Psoas muscle (tissue), 8 donors: Measurements from ENCODE around the gene ZBTB46. TPM values are rescaled to one million over a fixed set of nuclear protein-coding genes. Genes with fewer than 3 reads are reported as not detected.

ENCODE experiments used
- ATAC-seq, 4 donors: fragments of 200-7000 bp; cut with Tn5 transposase; one replicate each; pipeline ENCODE4 v1.9.1; 2020; ENCODE audit warnings: moderate library complexity in 3 of 4, mild to moderate bottlenecking in 2 of 4
- DNase-seq, 2 donors: peaks; one replicate each; pipeline ENCODE4 v3.0.0-alpha.2; 2020
- H3K27ac ChIP-seq: fragments of 200-600 bp; one replicate; pipeline ENCODE4 v1.8.0; 2022
- H3K27me3 ChIP-seq, 3 donors: fragments of 200-600 bp in 1 of 3; one replicate each; pipeline versions ENCODE4 v1.6.1 to v1.8.0; 2013 to 2022; ENCODE audit warnings: low read length in 2 of 3, mild to moderate bottlenecking in 2 of 3, moderate library complexity in 1 of 3; ENCODE audit not compliant: insufficient read depth in 3 of 3
- H3K36me3 ChIP-seq, 2 donors: fragments of 200-600 bp in 1 of 2; one replicate each; pipeline versions ENCODE4 v1.6.1 to v1.8.0; 2013 to 2022; ENCODE audit warnings: low read depth in 1 of 2, mild to moderate bottlenecking in 1 of 2, moderate library complexity in 1 of 2; ENCODE audit not compliant: insufficient read depth in 1 of 2
- H3K4me1 ChIP-seq: fragments of 200-600 bp; one replicate; pipeline ENCODE4 v1.8.0; 2022
- H3K4me3 ChIP-seq: fragments of 200-600 bp; one replicate; pipeline ENCODE4 v1.8.0; 2022; ENCODE audit warnings: mild to moderate bottlenecking
- H3K9me3 ChIP-seq: fragments of 200-600 bp; one replicate; pipeline ENCODE4 v1.8.0; 2022
- WGBS, 3 donors: extraction: QIAGEN DNeasy Blood & Tissue Kit; methylation state at CpG; one replicate each; pipeline versions ENCODE4 v1.1.6 to v1.1.7; 2013; 5-methylcytosine and 5-hydroxymethylcytosine counted together
- intact Hi-C, 2 donors: fragments of 100-400 bp; cut with DNase I; formaldehyde crosslinking; loops; one replicate each; pipeline versions ENCODE4 v1.11.0 to v1.14.2; 2022
- polyA plus RNA-seq, 3 donors: library from polyadenylated mRNA; stranded (reverse); fragments of 200-250 nt; gene quantifications; one replicate each; pipeline ENCODE4 v1.2.3, GENCODE V29; 2013
- total RNA-seq, 4 donors: library from RNA; stranded (reverse); fragmentation: NEBNext Ultra II Directional in 2 of 4; extraction: Animal tissue kit (Norgen Biotek cat#: 25700) in 2 of 4; gene quantifications; one replicate each; pipeline versions ENCODE4 v1.2.1 to v1.2.4, GENCODE V29; 2021 to 2023
- TF ChIP-seq, protein P1 (sequence below): fragments of 200-600 bp; IDR thresholded peaks from one replicate; pipeline ENCODE4 v1.8.0; 2022; ENCODE audit warnings: antibody characterized with exemption
- donor health status: healthy with polysubstance abuse.
- donor health status: DM: no; HTN: no; CAD: no; lungs with moderate emphysema.
- donor health status: Bipolar disorder and iron deficiency.
- donor health status: healthy.
- donor health status: DM: yes; HTN: yes; CAD: no.
- donor health status: DM: no; HTN: no; CAD: no.
- donor health status: DM: no; HTN: no; CAD: no.
- donor health status: DM: yes; HTN: yes; CAD: no.

Gene ZBTB46
- total and polyA plus RNA-seq, 7 donors = 1.3 to 6.4 (median 4.5) TPM

DNA sequence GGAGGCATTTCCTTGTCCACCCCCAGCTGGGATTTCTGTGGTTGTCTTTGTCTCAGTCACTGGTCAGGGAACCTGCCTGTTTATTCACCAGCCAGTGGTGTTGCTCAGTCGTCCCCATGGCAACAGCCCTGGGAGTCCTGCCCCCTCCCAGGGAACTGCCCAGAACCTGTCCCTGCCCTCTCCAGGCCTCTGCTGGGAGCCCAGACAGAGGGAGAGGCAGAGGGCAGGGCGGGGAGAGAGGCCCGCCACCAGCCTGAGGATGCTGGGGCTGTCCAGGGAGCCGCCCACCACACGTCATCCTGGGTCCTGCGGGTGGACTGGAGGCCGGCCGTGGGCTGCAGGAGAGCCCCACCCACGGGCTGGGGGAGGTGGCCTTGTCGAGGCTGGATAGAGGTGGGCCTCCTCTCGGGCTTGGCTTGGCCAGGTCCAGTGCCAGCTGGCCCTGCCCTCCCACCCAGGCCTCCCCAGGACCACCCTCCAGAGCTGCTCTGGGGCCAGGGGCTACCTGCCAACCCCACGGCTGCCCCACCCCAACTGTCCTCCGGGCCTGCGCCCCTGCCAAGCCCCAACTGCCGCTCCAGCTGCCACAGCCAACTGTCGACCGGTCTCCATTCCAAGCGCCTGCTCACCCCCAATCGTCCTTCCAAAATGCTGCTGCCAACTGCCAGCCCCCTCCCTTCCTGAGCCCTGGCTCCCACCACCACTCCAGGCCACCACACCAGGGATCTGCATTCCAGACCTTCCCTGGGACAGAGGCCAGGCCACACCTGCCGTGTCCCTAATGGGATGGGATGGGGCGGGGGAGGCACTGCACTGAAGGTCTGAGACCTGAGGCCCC, 4.2 kb upstream of the ZBTB46 start:
- Histone ChIP-seq H3K36me3 (no peaks in the 10 kb centered on the region), H3K4me1 (peaks cover 6% of the 10 kb centered on the region), H3K27me3 (peaks cover 0 to 13% (median 0%) of the 10 kb centered on the region in 3 donors), H3K27ac (peak overlapping the region; percentile 2), H3K9me3 (no peaks in the 10 kb centered on the region), H3K4me3 (no peak overlapping the region)
- intact Hi-C loops = no loop called here
- DNase-seq (peak; percentile 87 to 91), ATAC-seq (peak; percentile 75 to 84 (median 82))
- TF ChIP-seq, protein P1, sequence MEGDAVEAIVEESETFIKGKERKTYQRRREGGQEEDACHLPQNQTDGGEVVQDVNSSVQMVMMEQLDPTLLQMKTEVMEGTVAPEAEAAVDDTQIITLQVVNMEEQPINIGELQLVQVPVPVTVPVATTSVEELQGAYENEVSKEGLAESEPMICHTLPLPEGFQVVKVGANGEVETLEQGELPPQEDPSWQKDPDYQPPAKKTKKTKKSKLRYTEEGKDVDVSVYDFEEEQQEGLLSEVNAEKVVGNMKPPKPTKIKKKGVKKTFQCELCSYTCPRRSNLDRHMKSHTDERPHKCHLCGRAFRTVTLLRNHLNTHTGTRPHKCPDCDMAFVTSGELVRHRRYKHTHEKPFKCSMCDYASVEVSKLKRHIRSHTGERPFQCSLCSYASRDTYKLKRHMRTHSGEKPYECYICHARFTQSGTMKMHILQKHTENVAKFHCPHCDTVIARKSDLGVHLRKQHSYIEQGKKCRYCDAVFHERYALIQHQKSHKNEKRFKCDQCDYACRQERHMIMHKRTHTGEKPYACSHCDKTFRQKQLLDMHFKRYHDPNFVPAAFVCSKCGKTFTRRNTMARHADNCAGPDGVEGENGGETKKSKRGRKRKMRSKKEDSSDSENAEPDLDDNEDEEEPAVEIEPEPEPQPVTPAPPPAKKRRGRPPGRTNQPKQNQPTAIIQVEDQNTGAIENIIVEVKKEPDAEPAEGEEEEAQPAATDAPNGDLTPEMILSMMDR = no peak
- 18 to 21% (median 21%) methylated on average over 11 to 21 of the region's 21 CpGs for WGBS, 3 donors

DNA sequence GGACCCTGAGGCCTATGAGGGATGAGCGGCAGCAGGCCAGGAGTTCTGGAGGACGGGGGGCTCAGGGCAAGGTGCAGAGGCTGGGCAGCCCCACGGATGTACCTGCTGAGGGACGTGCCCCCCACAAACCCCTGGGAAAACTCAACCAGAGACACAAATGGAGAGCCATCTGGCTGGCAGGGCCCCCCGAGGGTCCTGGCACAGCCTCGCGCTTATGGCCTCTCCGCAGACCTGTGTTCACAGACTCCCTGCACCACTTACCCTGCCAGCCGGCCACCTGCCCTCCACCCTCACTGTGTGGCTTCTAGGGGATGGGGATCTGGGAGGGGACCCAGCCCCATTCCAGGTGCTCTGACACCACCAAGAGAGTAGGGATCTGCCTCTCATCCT, 3.4 kb upstream of the ZBTB46 start:
- ATAC-seq (no peak), DNase-seq (no peak)
- Histone ChIP-seq H3K4me1 (peaks cover 12% of the 10 kb centered on the region), H3K4me3 (no peak overlapping the region), H3K27me3 (peaks cover 0 to 13% (median 0%) of the 10 kb centered on the region in 3 donors), H3K36me3 (no peaks in the 10 kb centered on the region), H3K27ac (no peak overlapping the region), H3K9me3 (no peaks in the 10 kb centered on the region)
- TF ChIP-seq, protein P1 = no peak
- intact Hi-C loops = no loop called here
- WGBS, 3 donors = 69 to 74% (median 70%) methylated on average over 9 of the region's 9 CpGs

DNA sequence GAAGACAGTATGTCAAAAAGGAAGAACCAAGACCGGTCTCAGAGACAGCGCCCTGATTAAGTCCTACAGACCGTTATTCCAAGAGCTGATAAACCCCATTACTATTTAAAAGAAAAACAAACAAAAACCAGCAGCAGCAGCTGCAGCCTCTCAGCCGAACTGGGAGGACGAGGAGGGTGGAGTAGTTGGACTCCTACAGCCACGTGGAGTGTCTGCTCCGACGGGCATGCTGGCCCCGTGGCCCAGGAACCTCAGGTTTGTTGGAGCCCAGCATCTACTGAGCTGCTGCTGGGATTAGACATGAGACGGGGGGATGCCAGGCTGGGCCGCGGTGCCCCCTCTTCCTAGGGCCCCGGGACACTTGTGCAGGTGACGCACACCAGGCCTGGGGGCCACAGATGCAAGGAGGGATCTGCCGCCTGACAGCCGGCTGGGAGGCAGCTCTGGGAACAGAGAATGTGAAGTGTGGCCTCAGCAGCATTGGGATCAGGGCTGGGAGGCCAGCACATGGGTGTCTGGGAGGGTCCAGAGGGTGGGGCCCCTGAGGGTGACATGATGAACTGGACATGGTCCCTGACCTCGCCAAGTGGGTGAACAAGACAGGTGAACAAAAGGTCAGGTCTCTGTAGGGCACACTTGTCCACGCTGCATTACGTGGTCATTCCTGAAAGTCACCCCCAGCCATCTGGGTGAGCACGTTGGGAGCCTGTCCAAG, 2.9 kb upstream of the ZBTB46 start:
- WGBS, 3 donors = 68 to 76% (median 74%) methylated on average over 20 of the region's 20 CpGs
- Histone ChIP-seq H3K27me3 (peaks cover 0 to 17% (median 0%) of the 10 kb centered on the region in 3 donors), H3K4me1 (peaks cover 16% of the 10 kb centered on the region), H3K36me3 (no peaks in the 10 kb centered on the region), H3K27ac (no peak overlapping the region), H3K9me3 (no peaks in the 10 kb centered on the region), H3K4me3 (no peak overlapping the region)
- no peak for DNase-seq
- intact Hi-C loops = no loop called here
- TF ChIP-seq, protein P1 = no peak
- ATAC-seq = no peak

DNA sequence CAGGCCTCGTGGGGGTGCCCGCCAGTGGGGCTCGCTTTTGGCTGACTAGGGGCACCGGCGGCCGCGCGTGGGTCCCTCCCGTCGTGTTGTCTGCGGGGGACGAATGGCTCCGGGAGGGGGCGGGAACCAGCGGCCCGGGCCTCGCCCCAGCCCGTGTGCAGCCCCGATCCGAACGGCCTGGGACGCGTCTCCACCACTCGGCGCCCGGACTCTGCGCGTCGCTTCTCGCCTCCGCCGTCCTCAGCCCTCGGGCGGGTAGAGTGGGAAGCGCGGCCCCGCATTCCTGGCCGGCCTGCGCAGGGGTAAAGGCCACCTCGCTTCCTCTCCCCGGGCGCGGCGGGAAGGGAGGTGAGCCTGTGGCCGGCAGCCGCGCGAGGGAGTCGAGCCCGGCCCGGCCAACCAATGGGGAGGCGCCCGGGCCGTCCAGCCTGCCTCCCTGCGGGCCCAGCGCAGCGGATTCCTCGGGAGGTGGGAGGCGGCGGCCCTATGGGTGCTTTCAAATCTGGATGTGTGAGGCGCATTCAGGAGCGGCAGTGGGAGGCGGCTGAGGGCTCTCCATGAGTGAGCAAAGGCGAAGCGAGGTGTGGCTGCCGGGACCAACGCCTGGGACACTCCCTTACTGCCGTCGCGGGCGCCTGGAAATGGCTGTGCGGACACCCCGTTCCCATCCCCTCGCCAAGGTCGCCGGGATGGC, 1.1 kb upstream of the ZBTB46 start:
- Histone ChIP-seq H3K27me3 (peaks cover 0 to 20% (median 0%) of the 10 kb centered on the region in 3 donors), H3K9me3 (no peaks in the 10 kb centered on the region), H3K36me3 (no peaks in the 10 kb centered on the region), H3K4me1 (peaks cover 16% of the 10 kb centered on the region), H3K4me3 (peak overlapping the region; percentile 68), H3K27ac (peak overlapping the region; percentile 60)
- peak in 1 of 4 donors; percentile 24 for ATAC-seq
- TF ChIP-seq, protein P1 = no peak
- peak in 1 of 2 donors; percentile 49 for DNase-seq
- intact Hi-C loops = no loop called here
- WGBS, 3 donors = 25 to 36% (median 35%) methylated on average over 54 to 76 of the region's 76 CpGs
